ENCODE data around the gene STXBP6. TPM values are rescaled to one million over a fixed set of nuclear protein-coding genes. Genes with fewer than 3 reads are reported as not detected.

STXBP6 gene
- total RNA-seq, 2 experiments from 2014 or later = not detected

DNA sequence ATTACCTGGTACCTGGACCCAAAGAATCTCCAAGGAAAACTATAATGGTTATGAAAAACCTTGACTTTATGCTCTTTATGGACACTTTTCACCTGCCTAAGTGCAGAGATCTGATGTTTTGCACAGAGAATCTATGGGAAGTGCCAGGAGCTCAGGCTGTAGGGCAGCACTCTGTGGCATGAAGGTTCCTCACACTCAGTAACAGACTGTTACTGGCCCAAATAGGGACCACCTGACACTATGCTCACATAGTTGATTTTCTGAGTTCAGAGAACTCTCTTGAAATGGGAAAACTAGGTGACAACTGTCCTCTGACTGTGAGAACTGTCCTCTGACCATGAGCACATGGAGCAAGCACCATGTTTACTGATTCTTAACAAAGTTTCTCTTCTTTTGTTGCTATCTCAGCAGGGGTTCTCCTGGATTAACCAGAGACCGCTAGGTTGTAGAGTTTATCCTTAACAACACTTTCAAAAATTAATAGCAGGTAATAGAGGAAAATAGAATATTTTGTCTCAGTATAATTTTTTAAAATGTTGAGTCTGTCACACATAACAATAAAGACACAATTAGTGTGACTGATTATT, 101.6 kb downstream of the STXBP6 start:
- Histone ChIP-seq H3K9me3 (ENCODE audit: control insufficient read depth in 1 of 2, insufficient read depth in 1 of 2, low read length in 2 of 2) (no peaks in the 10 kb centered on the region), H3K4me3 (ENCODE audit: low read length) (no peak overlapping the region), H3K4me1 (ENCODE audit: insufficient read depth, low read length) (no peaks in the 10 kb centered on the region), H3K36me3 (ENCODE audit: insufficient read depth, low read length) (no peaks in the 10 kb centered on the region), H3K27ac (ENCODE audit: low read depth in 1 of 2, low read length in 2 of 2) (no peak overlapping the region), H3K27me3 (ENCODE audit: control insufficient read depth in 1 of 2, insufficient read depth in 2 of 2, low read length in 2 of 2) (no peaks in the 10 kb centered on the region)
- Mint-ChIP-seq H3K36me3 (ENCODE audit: low read depth) (no peaks in the 10 kb centered on the region), H3K9me3 (no peaks in the 10 kb centered on the region), H3K4me1 (ENCODE audit: low read depth) (no peaks in the 10 kb centered on the region), H3K27ac (no peak overlapping the region), H3K4me3 (no peak overlapping the region), H3K27me3 (no peaks in the 10 kb centered on the region)
- POLR2A ChIA-PET = no interaction called here
- ATAC-seq (ENCODE audit: poor library complexity) (no peak), DNase-seq (no peak)
- CTCF ChIA-PET = no interaction called here
- intact Hi-C loops (cut with DNase I, micrococcal nuclease) = no loop called here
- TF ChIP-seq, protein P1, sequence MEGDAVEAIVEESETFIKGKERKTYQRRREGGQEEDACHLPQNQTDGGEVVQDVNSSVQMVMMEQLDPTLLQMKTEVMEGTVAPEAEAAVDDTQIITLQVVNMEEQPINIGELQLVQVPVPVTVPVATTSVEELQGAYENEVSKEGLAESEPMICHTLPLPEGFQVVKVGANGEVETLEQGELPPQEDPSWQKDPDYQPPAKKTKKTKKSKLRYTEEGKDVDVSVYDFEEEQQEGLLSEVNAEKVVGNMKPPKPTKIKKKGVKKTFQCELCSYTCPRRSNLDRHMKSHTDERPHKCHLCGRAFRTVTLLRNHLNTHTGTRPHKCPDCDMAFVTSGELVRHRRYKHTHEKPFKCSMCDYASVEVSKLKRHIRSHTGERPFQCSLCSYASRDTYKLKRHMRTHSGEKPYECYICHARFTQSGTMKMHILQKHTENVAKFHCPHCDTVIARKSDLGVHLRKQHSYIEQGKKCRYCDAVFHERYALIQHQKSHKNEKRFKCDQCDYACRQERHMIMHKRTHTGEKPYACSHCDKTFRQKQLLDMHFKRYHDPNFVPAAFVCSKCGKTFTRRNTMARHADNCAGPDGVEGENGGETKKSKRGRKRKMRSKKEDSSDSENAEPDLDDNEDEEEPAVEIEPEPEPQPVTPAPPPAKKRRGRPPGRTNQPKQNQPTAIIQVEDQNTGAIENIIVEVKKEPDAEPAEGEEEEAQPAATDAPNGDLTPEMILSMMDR (IDR thresholded peaks at IDR 0.05) = no peak

DNA sequence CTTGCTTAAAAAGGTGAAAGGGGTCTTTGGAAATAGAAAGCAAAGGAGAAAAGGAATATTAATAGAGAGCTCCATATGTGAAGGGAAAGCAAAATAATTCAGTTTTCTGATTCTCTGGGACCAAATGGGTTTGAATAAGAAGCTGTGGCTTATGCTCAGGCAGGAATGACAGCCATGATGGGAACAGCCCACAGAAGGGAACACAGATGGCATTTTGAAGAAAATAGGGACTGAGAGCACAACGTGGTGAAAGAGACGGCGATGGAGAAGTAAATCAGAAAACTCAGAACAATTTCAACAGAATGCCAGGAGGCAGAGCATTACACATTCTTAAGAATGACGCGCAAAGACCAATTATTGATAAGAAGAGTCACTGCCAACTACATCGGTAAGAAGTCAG, 102.8 kb downstream of the STXBP6 start:
- Mint-ChIP-seq H3K9me3 (no peaks in the 10 kb centered on the region), H3K4me3 (no peak overlapping the region), H3K4me1 (ENCODE audit: low read depth) (no peaks in the 10 kb centered on the region), H3K27me3 (no peaks in the 10 kb centered on the region), H3K27ac (no peak overlapping the region), H3K36me3 (ENCODE audit: low read depth) (no peaks in the 10 kb centered on the region)
- H3K4me1 ChIP-seq (ENCODE audit: insufficient read depth, low read length) = no peaks in the 10 kb centered on the region
- no peaks in the 10 kb centered on the region for H3K9me3 ChIP-seq (ENCODE audit: control insufficient read depth in 1 of 2, insufficient read depth in 1 of 2, low read length in 2 of 2)
- no peak for DNase-seq
- POLR2A ChIA-PET = no interaction called here
- intact Hi-C loops (cut with DNase I, micrococcal nuclease) = no loop called here
- no peaks in the 10 kb centered on the region for H3K27me3 ChIP-seq (ENCODE audit: control insufficient read depth in 1 of 2, insufficient read depth in 2 of 2, low read length in 2 of 2)
- H3K36me3 ChIP-seq (ENCODE audit: insufficient read depth, low read length) = no peaks in the 10 kb centered on the region
- H3K27ac ChIP-seq (ENCODE audit: low read depth in 1 of 2, low read length in 2 of 2) = no peak overlapping the region
- CTCF ChIA-PET = interaction anchor here (1.1 kb wide), 1 partner anchor 171 kb away, joined by 3 read pairs; no protein-coding TSS in a partner anchor
- H3K4me3 ChIP-seq (ENCODE audit: low read length) = no peak overlapping the region
- TF ChIP-seq, protein P1 (IDR thresholded peaks at IDR 0.05) = no peak
- no peak for ATAC-seq (ENCODE audit: poor library complexity)

DNA sequence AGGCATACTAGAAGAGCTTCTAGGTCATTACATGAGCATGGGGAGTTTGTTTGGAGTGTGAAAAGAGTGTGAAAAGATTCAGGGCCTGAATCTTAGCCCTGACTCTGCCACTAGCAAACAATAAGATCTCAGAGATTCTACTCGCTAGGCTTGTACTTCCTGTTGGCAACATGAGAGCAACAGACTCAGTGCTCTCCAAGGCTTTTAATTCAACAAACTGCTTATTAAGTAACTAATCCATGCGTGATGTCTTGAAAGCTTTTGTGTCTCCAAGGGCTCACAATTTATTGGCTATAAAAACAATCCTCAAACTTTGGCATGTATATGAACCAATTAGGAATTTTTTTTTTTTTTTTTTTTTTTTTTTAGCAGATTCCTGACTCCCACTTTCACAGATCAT, 105.1 kb downstream of the STXBP6 start:
- POLR2A ChIA-PET = no interaction called here
- H3K27ac Mint-ChIP-seq = no peak overlapping the region
- H3K36me3 Mint-ChIP-seq (ENCODE audit: low read depth) = no peaks in the 10 kb centered on the region
- Histone ChIP-seq H3K36me3 (ENCODE audit: insufficient read depth, low read length) (no peaks in the 10 kb centered on the region), H3K27ac (ENCODE audit: low read depth in 1 of 2, low read length in 2 of 2) (no peak overlapping the region), H3K9me3 (ENCODE audit: control insufficient read depth in 1 of 2, insufficient read depth in 1 of 2, low read length in 2 of 2) (no peaks in the 10 kb centered on the region), H3K27me3 (ENCODE audit: control insufficient read depth in 1 of 2, insufficient read depth in 2 of 2, low read length in 2 of 2) (no peaks in the 10 kb centered on the region), H3K4me3 (ENCODE audit: low read length) (no peak overlapping the region), H3K4me1 (ENCODE audit: insufficient read depth, low read length) (no peaks in the 10 kb centered on the region)
- H3K9me3 Mint-ChIP-seq = no peaks in the 10 kb centered on the region
- ATAC-seq (ENCODE audit: poor library complexity) (no peak), DNase-seq (no peak)
- CTCF ChIA-PET = no interaction called here
- no peaks in the 10 kb centered on the region for H3K4me1 Mint-ChIP-seq (ENCODE audit: low read depth)
- TF ChIP-seq, protein P1 (IDR thresholded peaks at IDR 0.05) = no peak
- no peak overlapping the region for H3K4me3 Mint-ChIP-seq
- H3K27me3 Mint-ChIP-seq = no peaks in the 10 kb centered on the region
- intact Hi-C loops (cut with DNase I, micrococcal nuclease) = no loop called here

Measured in CD4-positive, alpha-beta T cell (primary cell).